HepG2 (cell line): Measurements from ENCODE around the gene THRA. TPM values are rescaled to one million over a fixed set of nuclear protein-coding genes. Genes with fewer than 3 reads are reported as not detected.

Source experiments
- AGO1 ChIP-seq: fragments of 200-400 bp; formaldehyde crosslinking; IDR thresholded peaks from 2 replicates; pipeline ENCODE4 v1.6.1; 2017; ENCODE audit warnings: mild to moderate bottlenecking, low read depth, low read length, moderate library complexity; ENCODE audit not compliant: poor library complexity, severe bottlenecking
- FOXM1 ChIP-seq: sonication (generic); formaldehyde crosslinking; IDR thresholded peaks from 2 replicates; pipeline ENCODE4 v1.5.0; 2020; ENCODE audit warnings: missing genetic modification reagents
- JUNB ChIP-seq: sonication (generic); formaldehyde crosslinking; IDR thresholded peaks from 2 replicates; pipeline ENCODE4 v1.8.0; 2022; ENCODE audit warnings: missing genetic modification reagents, mild to moderate bottlenecking, borderline replicate concordance
- NR2F2 ChIP-seq: IDR thresholded peaks from 2 replicates; pipeline ENCODE4 v1.6.1; 2012; ENCODE audit warnings: low read depth, inconsistent platforms, borderline replicate concordance
- TSC22D2 ChIP-seq: sonication (generic); formaldehyde crosslinking; IDR thresholded peaks from 2 replicates; pipeline ENCODE4 v1.5.1; 2020; ENCODE audit warnings: missing genetic modification reagents, mild to moderate bottlenecking, borderline replicate concordance
- ZNF138 ChIP-seq: sonication (generic); formaldehyde crosslinking; IDR thresholded peaks from 2 replicates; pipeline ENCODE4 v1.5.0; 2020; ENCODE audit warnings: mild to moderate bottlenecking, low read depth, missing genetic modification reagents
- ZNF225 ChIP-seq: sonication (generic); formaldehyde crosslinking; IDR thresholded peaks from 2 replicates; pipeline ENCODE4 v1.4.0; 2020; ENCODE audit warnings: mild to moderate bottlenecking, missing genetic modification reagents
- ZNF292 ChIP-seq: sonication (generic); formaldehyde crosslinking; IDR thresholded peaks from 2 replicates; pipeline ENCODE4 v1.8.1; 2022; ENCODE audit warnings: mild to moderate bottlenecking, low read depth, missing genetic modification reagents, borderline replicate concordance
- ZNF44 ChIP-seq: sonication (generic); formaldehyde crosslinking; IDR thresholded peaks from 2 replicates; pipeline ENCODE4 v1.5.1; 2020; ENCODE audit warnings: mild to moderate bottlenecking, missing genetic modification reagents
- ZNF562 ChIP-seq: sonication (generic); formaldehyde crosslinking; IDR thresholded peaks from 2 replicates; pipeline ENCODE4 v1.8.0; 2022; ENCODE audit warnings: missing genetic modification reagents, borderline replicate concordance
- polyA plus RNA-seq, 8 experiments: library from polyadenylated mRNA; depleted of rRNA in 3 of 8; stranded (reverse) in 7 of 8; unstranded in 1 of 8; fragments of >200 nt; fragmentation: Illumina TruSeq in 4 of 8; extraction: Trizol in 4 of 8; gene quantifications; 2 replicates each; pipeline versions ENCODE4 v1.2.1 to v1.2.3, GENCODE V29; 2011 to 2016; ENCODE audit warnings: low read depth in 4 of 8, missing spikeins in 1 of 8, mixed read lengths in 1 of 8; ENCODE audit not compliant: insufficient read depth in 1 of 8
- total RNA-seq, 5 experiments: library from RNA; depleted of rRNA; stranded (reverse); fragments of >200 nt; fragmentation: Illumina TruSeq; extraction: Trizol; gene quantifications; 2 replicates each; pipeline ENCODE4 v1.2.3, GENCODE V29; 2016; ENCODE audit warnings: low read depth in 1 of 5
- TF ChIP-seq, protein P1 (sequence below): sonication (generic); formaldehyde crosslinking; IDR thresholded peaks from 2 replicates; pipeline ENCODE4 v1.5.0; 2020; ENCODE audit warnings: mild to moderate bottlenecking, missing genetic modification reagents, borderline replicate concordance
- TF ChIP-seq, protein P2 (sequence below): sonication (generic); formaldehyde crosslinking; IDR thresholded peaks from 2 replicates; pipeline ENCODE4 v1.4.0; 2020; ENCODE audit warnings: missing genetic modification reagents, mild to moderate bottlenecking, borderline replicate concordance
- TF ChIP-seq, protein P3 (sequence below): sonication (generic); formaldehyde crosslinking; IDR thresholded peaks from 2 replicates; pipeline ENCODE4 v1.9.0; 2021; ENCODE audit warnings: missing genetic modification reagents, borderline replicate concordance

The THRA gene
- total and polyA plus RNA-seq, 2 of the 13 experiments (the other 11 are each of a cell fraction or from before 2014, with no cell fraction given): 8.0 to 9.9 TPM

DNA sequence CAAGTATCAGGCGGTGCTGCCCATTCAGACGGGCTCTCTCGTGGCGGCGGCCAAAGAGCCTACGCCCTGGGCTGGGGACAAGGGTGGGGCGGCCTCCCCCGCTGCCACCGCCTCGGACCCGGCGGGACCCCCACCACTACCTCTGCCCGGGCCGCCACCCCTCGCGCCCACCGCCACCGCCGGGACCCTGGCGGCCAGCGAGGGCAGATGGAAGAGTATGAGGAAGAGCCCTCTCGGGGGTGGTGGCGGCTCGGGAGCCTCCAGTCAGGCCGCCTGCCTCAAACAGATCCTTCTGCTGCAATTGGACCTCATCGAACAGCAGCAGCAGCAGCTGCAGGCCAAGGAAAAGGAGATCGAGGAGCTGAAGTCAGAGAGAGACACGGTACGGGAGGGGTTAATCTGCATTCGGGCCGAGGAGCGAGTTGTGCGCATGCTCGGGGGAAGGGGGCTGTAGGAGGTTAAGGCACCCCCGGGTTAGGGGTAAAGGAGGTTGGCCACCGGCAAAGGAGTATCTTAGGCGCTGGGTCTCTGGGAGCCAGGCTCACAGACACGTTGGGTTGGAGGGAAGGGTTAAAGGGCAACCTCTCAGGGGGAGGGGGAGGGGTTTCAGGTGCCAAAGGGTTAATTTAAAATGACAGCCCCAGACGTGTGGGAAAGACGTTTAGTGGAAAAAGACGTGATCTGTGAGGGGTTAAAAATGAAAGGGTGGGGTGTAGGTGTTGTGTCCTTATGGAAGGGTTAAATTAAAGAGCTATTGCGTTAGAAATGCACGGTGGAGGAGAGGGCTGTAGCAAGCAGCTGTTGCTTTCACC is 60.4 kb downstream of the THRA start (continued):
- TF ChIP-seq, protein P1, sequence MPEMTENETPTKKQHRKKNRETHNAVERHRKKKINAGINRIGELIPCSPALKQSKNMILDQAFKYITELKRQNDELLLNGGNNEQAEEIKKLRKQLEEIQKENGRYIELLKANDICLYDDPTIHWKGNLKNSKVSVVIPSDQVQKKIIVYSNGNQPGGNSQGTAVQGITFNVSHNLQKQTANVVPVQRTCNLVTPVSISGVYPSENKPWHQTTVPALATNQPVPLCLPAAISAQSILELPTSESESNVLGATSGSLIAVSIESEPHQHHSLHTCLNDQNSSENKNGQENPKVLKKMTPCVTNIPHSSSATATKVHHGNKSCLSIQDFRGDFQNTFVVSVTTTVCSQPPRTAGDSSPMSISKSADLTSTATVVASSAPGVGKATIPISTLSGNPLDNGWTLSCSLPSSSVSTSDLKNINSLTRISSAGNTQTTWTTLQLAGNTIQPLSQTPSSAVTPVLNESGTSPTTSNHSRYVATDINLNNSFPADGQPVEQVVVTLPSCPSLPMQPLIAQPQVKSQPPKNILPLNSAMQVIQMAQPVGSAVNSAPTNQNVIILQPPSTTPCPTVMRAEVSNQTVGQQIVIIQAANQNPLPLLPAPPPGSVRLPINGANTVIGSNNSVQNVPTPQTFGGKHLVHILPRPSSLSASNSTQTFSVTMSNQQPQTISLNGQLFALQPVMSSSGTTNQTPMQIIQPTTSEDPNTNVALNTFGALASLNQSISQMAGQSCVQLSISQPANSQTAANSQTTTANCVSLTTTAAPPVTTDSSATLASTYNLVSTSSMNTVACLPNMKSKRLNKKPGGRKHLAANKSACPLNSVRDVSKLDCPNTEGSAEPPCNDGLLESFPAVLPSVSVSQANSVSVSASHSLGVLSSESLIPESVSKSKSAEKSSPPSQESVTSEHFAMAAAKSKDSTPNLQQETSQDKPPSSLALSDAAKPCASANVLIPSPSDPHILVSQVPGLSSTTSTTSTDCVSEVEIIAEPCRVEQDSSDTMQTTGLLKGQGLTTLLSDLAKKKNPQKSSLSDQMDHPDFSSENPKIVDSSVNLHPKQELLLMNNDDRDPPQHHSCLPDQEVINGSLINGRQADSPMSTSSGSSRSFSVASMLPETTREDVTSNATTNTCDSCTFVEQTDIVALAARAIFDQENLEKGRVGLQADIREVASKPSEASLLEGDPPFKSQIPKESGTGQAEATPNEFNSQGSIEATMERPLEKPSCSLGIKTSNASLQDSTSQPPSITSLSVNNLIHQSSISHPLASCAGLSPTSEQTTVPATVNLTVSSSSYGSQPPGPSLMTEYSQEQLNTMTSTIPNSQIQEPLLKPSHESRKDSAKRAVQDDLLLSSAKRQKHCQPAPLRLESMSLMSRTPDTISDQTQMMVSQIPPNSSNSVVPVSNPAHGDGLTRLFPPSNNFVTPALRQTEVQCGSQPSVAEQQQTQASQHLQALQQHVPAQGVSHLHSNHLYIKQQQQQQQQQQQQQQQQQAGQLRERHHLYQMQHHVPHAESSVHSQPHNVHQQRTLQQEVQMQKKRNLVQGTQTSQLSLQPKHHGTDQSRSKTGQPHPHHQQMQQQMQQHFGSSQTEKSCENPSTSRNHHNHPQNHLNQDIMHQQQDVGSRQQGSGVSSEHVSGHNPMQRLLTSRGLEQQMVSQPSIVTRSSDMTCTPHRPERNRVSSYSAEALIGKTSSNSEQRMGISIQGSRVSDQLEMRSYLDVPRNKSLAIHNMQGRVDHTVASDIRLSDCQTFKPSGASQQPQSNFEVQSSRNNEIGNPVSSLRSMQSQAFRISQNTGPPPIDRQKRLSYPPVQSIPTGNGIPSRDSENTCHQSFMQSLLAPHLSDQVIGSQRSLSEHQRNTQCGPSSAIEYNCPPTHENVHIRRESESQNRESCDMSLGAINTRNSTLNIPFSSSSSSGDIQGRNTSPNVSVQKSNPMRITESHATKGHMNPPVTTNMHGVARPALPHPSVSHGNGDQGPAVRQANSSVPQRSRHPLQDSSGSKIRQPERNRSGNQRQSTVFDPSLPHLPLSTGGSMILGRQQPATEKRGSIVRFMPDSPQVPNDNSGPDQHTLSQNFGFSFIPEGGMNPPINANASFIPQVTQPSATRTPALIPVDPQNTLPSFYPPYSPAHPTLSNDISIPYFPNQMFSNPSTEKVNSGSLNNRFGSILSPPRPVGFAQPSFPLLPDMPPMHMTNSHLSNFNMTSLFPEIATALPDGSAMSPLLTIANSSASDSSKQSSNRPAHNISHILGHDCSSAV (CRISPR knock-in tag): no peak
- TF ChIP-seq AGO1 (peak; percentile 50), NR2F2 (peak; percentile 67), ZNF292 (CRISPR knock-in tag) (0 out of 2 replicates have a peak, but pooled peaks have one; percentile 23), ZNF225 (CRISPR knock-in tag) (no peak; the same call in 1 of the 2 replicates), FOXM1 (CRISPR knock-in tag) (no peak), ZNF44 (no peak), TSC22D2 (CRISPR knock-in tag) (no peak; the same call in 1 of the 2 replicates), ZNF138 (no peak), JUNB (CRISPR knock-in tag) (no peak), ZNF562 (no peak)
- TF ChIP-seq, protein P2, sequence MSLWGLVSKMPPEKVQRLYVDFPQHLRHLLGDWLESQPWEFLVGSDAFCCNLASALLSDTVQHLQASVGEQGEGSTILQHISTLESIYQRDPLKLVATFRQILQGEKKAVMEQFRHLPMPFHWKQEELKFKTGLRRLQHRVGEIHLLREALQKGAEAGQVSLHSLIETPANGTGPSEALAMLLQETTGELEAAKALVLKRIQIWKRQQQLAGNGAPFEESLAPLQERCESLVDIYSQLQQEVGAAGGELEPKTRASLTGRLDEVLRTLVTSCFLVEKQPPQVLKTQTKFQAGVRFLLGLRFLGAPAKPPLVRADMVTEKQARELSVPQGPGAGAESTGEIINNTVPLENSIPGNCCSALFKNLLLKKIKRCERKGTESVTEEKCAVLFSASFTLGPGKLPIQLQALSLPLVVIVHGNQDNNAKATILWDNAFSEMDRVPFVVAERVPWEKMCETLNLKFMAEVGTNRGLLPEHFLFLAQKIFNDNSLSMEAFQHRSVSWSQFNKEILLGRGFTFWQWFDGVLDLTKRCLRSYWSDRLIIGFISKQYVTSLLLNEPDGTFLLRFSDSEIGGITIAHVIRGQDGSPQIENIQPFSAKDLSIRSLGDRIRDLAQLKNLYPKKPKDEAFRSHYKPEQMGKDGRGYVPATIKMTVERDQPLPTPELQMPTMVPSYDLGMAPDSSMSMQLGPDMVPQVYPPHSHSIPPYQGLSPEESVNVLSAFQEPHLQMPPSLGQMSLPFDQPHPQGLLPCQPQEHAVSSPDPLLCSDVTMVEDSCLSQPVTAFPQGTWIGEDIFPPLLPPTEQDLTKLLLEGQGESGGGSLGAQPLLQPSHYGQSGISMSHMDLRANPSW: no peak
- TF ChIP-seq, protein P3, sequence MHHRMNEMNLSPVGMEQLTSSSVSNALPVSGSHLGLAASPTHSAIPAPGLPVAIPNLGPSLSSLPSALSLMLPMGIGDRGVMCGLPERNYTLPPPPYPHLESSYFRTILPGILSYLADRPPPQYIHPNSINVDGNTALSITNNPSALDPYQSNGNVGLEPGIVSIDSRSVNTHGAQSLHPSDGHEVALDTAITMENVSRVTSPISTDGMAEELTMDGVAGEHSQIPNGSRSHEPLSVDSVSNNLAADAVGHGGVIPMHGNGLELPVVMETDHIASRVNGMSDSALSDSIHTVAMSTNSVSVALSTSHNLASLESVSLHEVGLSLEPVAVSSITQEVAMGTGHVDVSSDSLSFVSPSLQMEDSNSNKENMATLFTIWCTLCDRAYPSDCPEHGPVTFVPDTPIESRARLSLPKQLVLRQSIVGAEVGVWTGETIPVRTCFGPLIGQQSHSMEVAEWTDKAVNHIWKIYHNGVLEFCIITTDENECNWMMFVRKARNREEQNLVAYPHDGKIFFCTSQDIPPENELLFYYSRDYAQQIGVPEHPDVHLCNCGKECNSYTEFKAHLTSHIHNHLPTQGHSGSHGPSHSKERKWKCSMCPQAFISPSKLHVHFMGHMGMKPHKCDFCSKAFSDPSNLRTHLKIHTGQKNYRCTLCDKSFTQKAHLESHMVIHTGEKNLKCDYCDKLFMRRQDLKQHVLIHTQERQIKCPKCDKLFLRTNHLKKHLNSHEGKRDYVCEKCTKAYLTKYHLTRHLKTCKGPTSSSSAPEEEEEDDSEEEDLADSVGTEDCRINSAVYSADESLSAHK (CRISPR knock-in tag): no peak
